SK-N-SH (cell line): ENCODE data around the gene ROS1. TPM values are rescaled to one million over a fixed set of nuclear protein-coding genes. Genes with fewer than 3 reads are reported as not detected.
A peak's percentile ranks its signal among the peaks of the same experiment; 100 is the strongest.

Experiments
- CTCF ChIA-PET: fragments of 300-600, 350-600 bp; formaldehyde crosslinking; extraction: SDS; loops from one replicate; lab custom pipeline; 2021; lab: Yijun Ruan, JAX
- POLR2A ChIA-PET: fragments of 350-600 bp; sonication (Branson Sonifier 250); formaldehyde crosslinking; extraction: SDS; loops from one replicate; lab custom pipeline; 2020; ENCODE audit warnings: antibody characterized with exemption, inconsistent platforms; lab: Yijun Ruan, JAX
- DNase-seq: peaks from one replicate; pipeline ENCODE4 v3.0.0; 2012
- H2AFZ ChIP-seq: fragments of 200-600 bp; sonication (generic); 2 replicates; pipeline ENCODE4 v1.8.1; 2016; ENCODE audit warnings: antibody characterized with exemption, mild to moderate bottlenecking, low read depth
- H3F3A ChIP-seq: fragments of 200-600 bp; sonication (generic); replicated peaks from 2 replicates; pipeline ENCODE3; 2016; ENCODE audit warnings: antibody characterized with exemption, mild to moderate bottlenecking; ENCODE audit not compliant: insufficient read depth
- H3K27ac ChIP-seq, 2 experiments: fragments of 200-500 bp in 1 of 2; fragments of 200-600 bp in 1 of 2; sonication (Bioruptor generic) in 1 of 2; sonication (generic), shearing (Covaris generic) in 1 of 2; 2 replicates each; pipeline versions ENCODE4 v1.5.1 to v1.6.1; 2014 to 2016; ENCODE audit warnings: low read depth in 2 of 2, inconsistent platforms in 1 of 2, low read length in 1 of 2, mild to moderate bottlenecking in 1 of 2, mixed read lengths in 1 of 2
- H3K27me3 ChIP-seq: fragments of 200-600 bp; sonication (generic), shearing (Covaris generic); 2 replicates; pipeline ENCODE4 v1.6.1; 2016; ENCODE audit warnings: mixed run types; ENCODE audit not compliant: insufficient read depth
- H3K36me3 ChIP-seq, 2 experiments: fragments of 200-500 bp in 1 of 2; fragments of 200-600 bp in 1 of 2; sonication (Bioruptor generic) in 1 of 2; sonication (generic) in 1 of 2; replicated peaks in 1 of 2; 2 replicates each; pipeline versions ENCODE3 to v1.5.1; 2014 to 2016; ENCODE audit warnings: low read length in 1 of 2, mild to moderate bottlenecking in 1 of 2; ENCODE audit not compliant: insufficient read depth in 2 of 2, control insufficient read depth in 1 of 2
- H3K4me1 ChIP-seq, 2 experiments: fragments of 200-500 bp in 1 of 2; fragments of 200-600 bp in 1 of 2; sonication (Bioruptor generic) in 1 of 2; sonication (generic), shearing (Covaris generic) in 1 of 2; 2 replicates each; pipeline versions ENCODE4 v1.5.1 to v1.6.1; 2014 to 2016; ENCODE audit warnings: low read depth in 1 of 2, low read length in 1 of 2, mixed run types in 1 of 2; ENCODE audit not compliant: insufficient read depth in 2 of 2, control insufficient read depth in 1 of 2
- H3K4me2 ChIP-seq: fragments of 200-600 bp; sonication (generic), shearing (Covaris generic); 2 replicates; pipeline ENCODE4 v1.6.1; 2017; ENCODE audit warnings: mixed run types
- H3K4me3 ChIP-seq, 2 experiments: fragments of 200-500 bp in 1 of 2; fragments of 200-600 bp in 1 of 2; sonication (Bioruptor generic) in 1 of 2; sonication (generic), shearing (Covaris generic) in 1 of 2; 2 replicates each; pipeline versions ENCODE4 v1.5.1 to v1.8.1; 2014 to 2016; ENCODE audit warnings: low read depth in 2 of 2, inconsistent platforms in 1 of 2, low read length in 1 of 2, mild to moderate bottlenecking in 1 of 2, mixed read lengths in 1 of 2, moderate library complexity in 1 of 2
- H3K79me2 ChIP-seq: fragments of 200-600 bp; sonication (generic); 2 replicates; pipeline ENCODE4 v1.8.1; 2017; ENCODE audit warnings: mild to moderate bottlenecking; ENCODE audit not compliant: insufficient read depth
- H3K9ac ChIP-seq: fragments of 200-600 bp; sonication (generic); 2 replicates; pipeline ENCODE4 v1.6.1; 2017; ENCODE audit warnings: mixed run types
- H3K9me2 ChIP-seq: fragments of 200-600 bp; sonication (generic); 2 replicates; pipeline ENCODE4 v1.6.1; 2017; ENCODE audit warnings: mixed run types
- H3K9me3 ChIP-seq: fragments of 200-600 bp; sonication (generic); 2 replicates; pipeline ENCODE4 v1.6.1; 2017; ENCODE audit warnings: mixed run types, mild to moderate bottlenecking, moderate library complexity
- H4K20me1 ChIP-seq: fragments of 200-600 bp; sonication (generic); 2 replicates; pipeline ENCODE4 v1.6.1; 2017; ENCODE audit warnings: mild to moderate bottlenecking, mixed run types; ENCODE audit not compliant: insufficient read depth
- CTCF ChIP-seq: fragments of 200-600 bp; sonication (generic); IDR thresholded peaks from 2 replicates; pipeline ENCODE4 v1.6.1; 2017; ENCODE audit warnings: antibody characterized with exemption, mild to moderate bottlenecking, moderate library complexity
- ELF1 ChIP-seq: IDR thresholded peaks from 2 replicates; pipeline ENCODE4 v1.4.0; 2012
- FOSL2 ChIP-seq: IDR thresholded peaks from 2 replicates; pipeline ENCODE4 v1.4.0; 2012; ENCODE audit warnings: low read depth, mild to moderate bottlenecking, moderate library complexity, borderline replicate concordance
- FOXJ3 ChIP-seq: sonication (generic); formaldehyde crosslinking; IDR thresholded peaks from 2 replicates; pipeline ENCODE4 v1.5.1; 2020; ENCODE audit warnings: mild to moderate bottlenecking, missing genetic modification reagents
- JUND ChIP-seq: IDR thresholded peaks from 2 replicates; pipeline ENCODE4 v1.4.0; 2012
- MAX ChIP-seq: IDR thresholded peaks from 2 replicates; pipeline ENCODE4 v1.4.0; 2012; ENCODE audit warnings: low read depth
- MEF2A ChIP-seq: IDR thresholded peaks from 2 replicates; pipeline ENCODE4 v1.4.0; 2012; ENCODE audit warnings: low read depth, borderline replicate concordance
- MXI1 ChIP-seq: IDR thresholded peaks from 2 replicates; pipeline ENCODE4 v1.6.1; 2012; ENCODE audit warnings: mild to moderate bottlenecking, low read depth, low read length, improper control_type of control experiment
- NFIC ChIP-seq: IDR thresholded peaks from 2 replicates; pipeline ENCODE4 v1.4.0; 2012; ENCODE audit warnings: borderline replicate concordance
- PBX3 ChIP-seq: IDR thresholded peaks from 2 replicates; pipeline ENCODE4; 2012
- POLR2AphosphoS5 ChIP-seq: IDR thresholded peaks from 2 replicates; pipeline ENCODE4 v1.6.1; 2012; ENCODE audit warnings: low read depth, low read length
- RAD21 ChIP-seq: IDR thresholded peaks from 2 replicates; pipeline ENCODE4 v1.6.1; 2012; ENCODE audit warnings: mild to moderate bottlenecking, low read length
- REST ChIP-seq: IDR thresholded peaks from 2 replicates; pipeline ENCODE4 v1.6.1; 2012; ENCODE audit warnings: mild to moderate bottlenecking, low read depth, low read length, moderate library complexity
- SMC3 ChIP-seq: IDR thresholded peaks from 2 replicates; pipeline ENCODE4 v1.6.1; 2012; ENCODE audit warnings: low read depth, low read length, improper control_type of control experiment
- whole genome bisulfite sequencing: methylation state at CpG from one replicate; pipeline ENCODE4 v1.1.6; 2017; ENCODE audit warnings: low lambda C conversion rate; 5-methylcytosine and 5-hydroxymethylcytosine counted together
- polyA plus RNA-seq, 3 experiments: library from polyadenylated mRNA; depleted of rRNA; stranded (reverse); fragments of >200 nt; gene quantifications; 2 replicates each; pipeline ENCODE4 v1.2.3, GENCODE V29; 2012

ROS1 gene
- polyA plus RNA-seq, 1 of the 3 experiments (the other 2 are of a cell fraction): 1.8 TPM

GRCh38 chr6:117472667-117473066 lies 46.9 kb upstream of the ROS1 start:
- POLR2A ChIA-PET: no interaction called here

More at GRCh38 chr6:117472667-117473066, 46.9 kb upstream of the ROS1 start:
- 33% methylated on average over 3 of the region's 3 CpGs for WGBS
- TF ChIP-seq SMC3 (no peak), RAD21 (no peak), POLR2AphosphoS5 (no peak), NFIC (no peak), MEF2A (no peak), FOXJ3 (no peak), JUND (no peak), FOSL2 (no peak), PBX3 (no peak), MXI1 (no peak), ELF1 (no peak), MAX (no peak), CTCF (no peak), REST (no peak)
- Histone ChIP-seq H3K9me2 (no peaks in the 10 kb centered on the region), H3K9ac (no peak overlapping the region), H3K4me3 (0 out of 4 replicates have a peak overlapping the region, but pooled peaks of 1 of the 2 experiments have one; percentile 14), H3K4me1 (no peaks in the 10 kb centered on the region), H3K79me2 (no peaks in the 10 kb centered on the region), H3K27me3 (no peaks in the 10 kb centered on the region), H3K27ac (no peak overlapping the region), H4K20me1 (no peaks in the 10 kb centered on the region), H2AFZ (peak overlapping the region; percentile 57), H3K4me2 (peak overlapping the region; percentile 12; the same call in 1 of the 2 replicates), H3K9me3 (no peaks in the 10 kb centered on the region), H3F3A (no peaks in the 10 kb centered on the region), H3K36me3 (no peaks in the 10 kb centered on the region)
- DNase-seq: no peak
- CTCF ChIA-PET: no interaction called here
